ENCODE data around the gene NEAT1.

The NEAT1 gene

DNA sequence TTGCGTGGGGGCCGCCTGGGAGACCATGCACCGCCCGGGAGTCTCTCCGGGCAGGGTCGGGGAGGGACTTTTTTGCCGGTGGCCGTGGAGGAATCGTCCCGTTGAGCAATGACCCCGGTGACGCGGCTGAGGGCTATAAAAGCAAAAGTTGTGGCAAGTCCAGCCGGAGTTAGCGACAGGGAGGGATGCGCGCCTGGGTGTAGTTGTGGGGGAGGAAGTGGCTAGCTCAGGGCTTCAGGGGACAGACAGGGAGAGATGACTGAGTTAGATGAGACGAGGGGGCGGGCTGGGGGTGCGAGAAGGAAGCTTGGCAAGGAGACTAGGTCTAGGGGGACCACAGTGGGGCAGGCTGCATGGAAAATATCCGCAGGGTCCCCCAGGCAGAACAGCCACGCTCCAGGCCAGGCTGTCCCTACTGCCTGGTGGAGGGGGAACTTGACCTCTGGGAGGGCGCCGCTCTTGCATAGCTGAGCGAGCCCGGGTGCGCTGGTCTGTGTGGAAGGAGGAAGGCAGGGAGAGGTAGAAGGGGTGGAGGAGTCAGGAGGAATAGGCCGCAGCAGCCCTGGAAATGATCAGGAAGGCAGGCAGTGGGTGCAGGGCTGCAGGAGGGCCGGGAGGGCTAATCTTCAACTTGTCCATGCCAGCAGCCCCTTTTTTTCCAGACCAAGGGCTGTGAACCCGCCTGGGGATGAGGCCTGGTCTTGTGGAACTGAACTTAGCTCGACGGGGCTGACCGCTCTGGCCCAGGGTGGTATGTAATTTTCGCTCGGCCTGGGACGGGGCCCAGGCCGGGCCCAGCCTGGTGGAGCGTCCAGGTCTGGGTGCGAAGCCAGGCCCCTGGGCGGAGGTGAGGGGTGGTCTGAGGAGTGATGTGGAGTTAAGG, at the start of gene NEAT1:
TSS of gene NEAT1 (plus strand) at position 166 of the 883 bp plus-strand sequence.
- peak; percentile 81 for DNase-seq (ENCODE audit: low spot score)

DNA sequence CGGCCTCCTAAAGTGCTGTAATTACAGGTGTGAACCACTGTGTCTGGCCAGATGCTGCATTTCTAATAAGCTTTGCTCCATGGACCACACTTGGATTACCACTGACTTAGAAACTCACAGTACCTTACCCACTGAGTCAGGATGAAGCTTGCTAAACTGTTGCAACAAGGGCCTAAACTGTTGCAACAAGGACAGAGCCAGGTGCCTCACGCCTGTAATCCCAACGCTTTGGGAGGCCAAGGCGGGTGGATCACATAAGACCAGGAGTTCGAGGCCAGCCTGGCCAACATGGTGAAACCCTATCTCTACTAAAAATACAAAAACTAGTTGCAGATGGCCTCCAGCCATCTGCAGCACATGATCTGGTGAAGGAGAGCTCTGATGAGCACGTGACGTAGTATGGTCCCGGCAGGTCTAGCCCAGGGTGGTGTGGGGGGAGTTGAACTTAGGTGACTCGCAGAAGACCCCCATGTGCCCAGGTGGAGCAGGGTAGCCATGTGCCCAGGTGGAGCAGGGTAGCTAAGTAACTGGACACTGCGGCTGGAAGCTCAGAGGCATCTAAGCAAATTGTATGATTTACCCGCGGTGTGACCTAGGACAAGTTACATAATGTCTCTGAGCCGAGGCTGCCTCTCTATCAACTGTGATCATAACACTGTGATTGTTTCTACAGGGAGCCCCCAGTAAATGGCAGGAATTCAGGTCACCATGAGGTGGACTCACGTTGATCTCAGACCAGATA, 48.6 kb upstream of the NEAT1 start:
- no peak for DNase-seq (ENCODE audit: low spot score)

DNA sequence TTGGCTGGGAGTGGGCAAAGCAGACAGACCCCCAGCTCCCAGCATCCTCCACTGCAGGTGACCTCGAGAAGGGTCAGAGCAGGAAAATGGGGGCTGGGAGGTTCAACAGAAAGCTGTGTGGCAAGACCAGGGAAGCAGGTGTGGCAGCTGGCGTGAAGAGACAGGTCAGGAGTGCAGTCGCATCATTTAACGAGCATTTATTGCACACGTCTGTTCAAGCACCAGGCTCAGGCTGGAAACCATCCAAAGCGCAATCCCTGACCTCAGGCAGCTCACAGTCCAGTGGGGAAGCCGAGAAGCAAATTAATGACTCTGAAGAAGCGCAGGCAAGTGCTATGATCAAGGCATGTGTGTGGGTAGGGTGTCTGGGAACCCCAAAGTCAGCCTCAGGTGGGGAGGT, 47.6 kb upstream of the NEAT1 start:
- DNase-seq (ENCODE audit: low spot score): no peak

DNA sequence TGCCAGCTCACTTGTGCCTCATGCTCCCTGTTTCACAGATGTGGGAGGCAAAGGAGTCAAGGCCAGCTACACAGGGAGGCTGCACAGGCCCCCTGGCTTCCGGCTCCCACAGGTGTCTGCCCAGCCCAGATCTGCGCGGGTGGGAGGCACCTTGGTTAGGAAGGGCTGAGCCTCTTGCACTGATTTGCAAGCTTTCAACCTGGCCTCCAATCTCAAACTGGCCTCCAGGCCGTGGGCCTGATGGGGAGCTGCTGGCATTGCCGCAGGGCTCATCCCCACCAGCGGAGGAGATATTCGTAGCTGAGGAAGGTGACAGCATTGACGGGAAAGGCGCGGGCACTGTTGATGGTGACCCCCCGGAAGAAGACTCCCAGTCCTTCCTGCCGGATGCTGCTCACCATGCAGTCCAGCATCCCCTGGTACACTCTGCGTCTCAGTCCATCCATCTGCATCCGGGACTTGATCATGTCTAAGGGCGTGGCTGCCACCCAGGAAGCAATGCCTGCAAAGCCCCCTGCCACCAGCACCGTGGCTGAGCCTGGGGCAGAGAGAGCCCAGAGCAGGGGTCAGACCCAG, 46.4 kb upstream of the NEAT1 start:
- DNase-seq (ENCODE audit: low spot score): no peak

DNA sequence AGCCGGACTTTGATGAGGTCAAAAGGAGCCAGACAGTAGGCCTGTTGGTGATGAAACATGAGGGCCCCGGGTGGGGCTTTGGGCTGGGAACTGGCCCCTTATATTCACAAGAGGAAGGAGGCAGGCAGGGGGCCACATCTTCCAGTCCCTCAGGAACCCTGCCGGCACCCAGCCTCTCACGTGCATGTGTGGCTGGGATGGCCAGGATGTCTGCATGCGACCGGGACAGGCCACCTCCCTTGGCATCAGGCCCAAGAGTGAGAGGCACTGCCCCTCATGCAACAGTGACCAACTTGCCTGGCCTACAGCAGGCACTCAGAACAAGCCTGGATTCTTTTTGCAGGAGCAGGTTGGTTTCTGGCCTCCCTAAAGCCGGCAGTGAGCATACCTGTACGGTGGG, 45.6 kb upstream of the NEAT1 start:
- DNase-seq (ENCODE audit: low spot score): no peak

DNA sequence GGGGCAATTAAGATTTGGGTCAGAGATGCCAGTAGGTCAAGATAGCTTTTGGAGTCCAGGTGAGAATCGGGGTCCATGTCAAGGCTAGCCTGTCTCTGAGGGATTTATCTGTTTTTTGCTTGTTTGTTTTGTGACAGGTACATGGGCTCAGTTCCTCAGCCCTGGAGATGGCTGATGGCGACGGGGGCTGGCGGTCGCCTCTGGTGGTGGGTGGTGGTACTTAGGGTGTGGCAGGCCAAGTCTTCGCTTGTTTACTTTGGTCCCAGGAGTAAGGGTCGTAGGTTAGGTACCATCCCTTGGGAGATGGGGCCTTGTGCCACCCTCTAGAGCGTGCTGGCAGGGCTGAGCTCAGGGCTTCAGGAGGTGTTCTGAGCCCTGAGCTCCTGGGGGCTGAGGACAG, 44.8 kb upstream of the NEAT1 start:
- no peak for DNase-seq (ENCODE audit: low spot score)

DNA sequence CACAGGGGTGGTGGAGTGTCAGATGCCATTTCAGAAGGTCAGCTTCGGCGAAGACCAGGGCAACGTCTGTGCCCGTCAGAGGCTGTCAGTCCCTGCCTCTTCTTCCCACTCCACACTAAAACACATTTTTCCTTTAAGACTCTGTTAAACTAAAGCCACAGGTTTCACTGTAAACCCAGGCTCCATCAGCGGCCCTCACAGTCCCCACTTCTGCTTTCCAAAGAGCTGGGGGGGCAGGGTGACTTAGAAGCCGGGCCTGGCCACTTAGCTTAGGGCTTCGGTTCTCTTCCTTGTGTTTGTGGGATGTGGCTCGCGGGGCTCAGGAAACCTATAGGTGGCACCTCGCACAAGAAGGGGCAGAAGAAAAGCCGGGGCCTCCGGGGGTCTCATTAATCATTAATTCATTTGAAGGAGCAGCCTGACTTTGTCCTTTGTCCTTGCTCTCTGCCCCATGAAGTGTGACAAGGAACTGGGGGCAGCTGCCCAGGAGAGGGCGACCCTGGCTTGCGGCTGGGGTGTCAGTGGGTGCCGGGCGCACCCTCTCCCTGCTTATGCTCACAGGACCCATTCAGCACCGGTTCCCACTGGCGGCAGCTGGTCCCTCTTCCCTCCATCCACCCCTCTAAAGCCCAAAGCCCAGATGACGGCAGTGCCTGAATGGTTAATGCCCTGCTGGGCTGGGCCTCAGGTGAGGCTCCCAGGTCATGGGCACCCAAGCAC, 44.2 kb upstream of the NEAT1 start:
- DNase-seq (ENCODE audit: low spot score): no peak

DNA sequence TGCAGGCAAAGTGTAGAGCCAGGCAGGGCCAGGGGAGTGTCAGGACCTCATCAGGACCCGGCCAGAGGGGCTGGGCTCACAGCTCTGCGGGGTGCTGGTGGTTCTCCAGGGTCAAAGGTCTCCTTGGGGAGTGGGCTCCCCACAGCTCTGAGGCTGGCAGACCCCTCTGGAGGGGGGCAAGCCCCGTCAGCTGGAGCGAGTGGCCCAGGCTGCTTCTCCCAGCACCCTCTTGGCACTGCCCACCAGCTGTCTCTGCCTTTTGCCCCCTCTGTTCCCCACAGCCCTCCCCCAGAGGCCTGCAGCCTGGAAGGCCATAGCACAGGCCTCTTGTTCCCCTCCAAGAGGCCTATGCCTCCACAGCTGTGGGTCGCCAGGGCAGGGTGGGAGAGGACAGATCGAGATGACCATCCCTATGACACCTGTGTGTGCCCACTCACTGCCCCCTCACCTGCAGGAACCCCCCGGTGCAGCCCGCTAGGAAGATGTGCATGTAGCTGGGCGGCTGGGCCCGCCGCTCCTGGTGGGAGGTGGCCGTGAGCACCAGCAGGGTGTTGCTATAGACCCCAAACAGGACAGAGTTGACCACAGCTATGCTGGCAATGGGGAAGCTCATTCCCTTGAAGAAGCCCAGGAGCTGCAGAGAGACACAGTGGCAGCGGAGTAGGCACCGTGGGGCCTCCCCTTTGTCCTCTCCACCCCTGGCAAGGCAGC, 43.5 kb upstream of the NEAT1 start:
- DNase-seq (ENCODE audit: low spot score): no peak

GRCh38 chr11:65379698-65380459, 42.7 kb upstream of the NEAT1 start:
- no peak for DNase-seq (ENCODE audit: low spot score)

- DNase-seq (ENCODE audit: low spot score): no peak
Measured at GRCh38 chr11:65380460-65381119, 42.0 kb upstream of the NEAT1 start.

DNA sequence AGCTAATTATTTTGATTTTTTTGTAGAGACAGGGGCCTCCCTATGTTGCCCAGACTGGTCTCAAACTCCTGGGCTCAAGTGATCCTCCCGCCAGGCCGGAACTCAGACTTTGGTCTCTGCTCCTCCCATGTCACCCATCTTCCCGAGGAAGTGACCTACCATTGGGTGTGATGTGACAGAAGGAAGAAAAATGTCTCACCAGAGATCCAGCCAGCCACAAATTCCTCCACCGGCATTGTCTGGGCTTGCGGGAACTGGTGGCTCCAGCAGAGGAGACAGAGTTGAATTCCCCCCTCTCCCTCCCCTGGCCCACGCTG, 40.9 kb upstream of the NEAT1 start:
- DNase-seq (ENCODE audit: low spot score): peak; percentile 64

DNA sequence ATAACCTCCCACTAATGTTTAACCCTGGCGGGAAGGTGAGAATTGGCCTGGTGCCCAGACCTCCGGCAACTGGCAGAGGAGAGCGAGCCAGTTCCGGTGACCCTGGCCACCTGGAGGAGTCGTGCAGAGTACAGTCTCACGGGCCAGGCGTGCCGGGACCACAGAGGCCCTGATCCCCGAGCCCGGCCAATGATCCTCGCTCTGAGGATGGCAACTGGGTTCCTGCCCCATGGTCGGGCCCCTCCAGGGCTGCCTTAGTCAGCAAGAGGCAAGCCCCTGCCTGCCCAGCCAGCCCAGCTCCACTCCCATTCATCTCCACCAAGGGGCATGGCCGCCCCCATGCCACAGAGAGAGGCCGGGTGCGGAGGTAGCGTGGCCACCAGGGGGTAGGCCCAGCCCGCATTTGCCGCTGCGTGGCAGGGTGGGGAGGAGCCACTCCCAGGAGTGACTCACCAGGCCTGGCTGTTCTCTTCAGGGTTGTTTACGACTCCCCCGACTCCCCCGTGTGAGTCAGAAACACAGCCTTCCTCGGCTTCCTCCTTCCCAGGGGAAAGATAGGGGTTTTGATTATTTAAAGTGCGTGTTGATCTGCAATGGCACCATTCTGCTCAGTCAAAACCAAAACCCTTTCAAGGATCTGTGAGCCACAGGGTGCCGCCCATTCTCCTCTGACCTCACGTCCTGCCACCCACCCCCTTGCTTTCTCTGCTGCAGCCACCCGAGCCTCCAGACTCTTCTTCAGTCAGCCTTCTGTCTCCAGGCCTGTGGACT, 40.4 kb upstream of the NEAT1 start, which contains the start of gene SLC25A45:
TSS of gene SLC25A45 (minus strand) at position 614 of the 771 bp plus-strand sequence. CDS start 695 bp downstream, outside the sequence.
- peak; percentile 93 for DNase-seq (ENCODE audit: low spot score)

GRCh38 chr11:65382804-65383368, 39.7 kb upstream of the NEAT1 start:
- DNase-seq (ENCODE audit: low spot score): no peak

DNA sequence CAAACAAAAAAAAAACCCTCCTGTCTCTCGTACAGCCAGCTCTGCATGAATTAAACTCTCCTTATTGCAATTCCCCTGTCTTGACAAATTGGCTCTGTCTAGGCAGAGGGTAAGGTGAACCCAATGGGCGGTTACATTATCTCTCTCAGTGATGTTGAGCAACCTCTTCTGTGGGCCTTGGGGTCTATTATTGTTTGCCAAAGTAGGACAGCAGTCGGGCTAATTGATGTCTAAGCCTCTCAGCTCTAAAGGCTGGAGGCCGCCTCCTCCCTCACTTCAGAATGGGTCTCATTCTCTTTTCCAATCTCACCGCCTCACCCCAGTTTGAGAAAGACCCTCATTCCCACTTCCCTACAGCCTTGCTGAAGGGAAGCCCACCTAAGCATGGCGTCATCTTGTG, 38.8 kb upstream of the NEAT1 start:
- no peak for DNase-seq (ENCODE audit: low spot score)

DNA sequence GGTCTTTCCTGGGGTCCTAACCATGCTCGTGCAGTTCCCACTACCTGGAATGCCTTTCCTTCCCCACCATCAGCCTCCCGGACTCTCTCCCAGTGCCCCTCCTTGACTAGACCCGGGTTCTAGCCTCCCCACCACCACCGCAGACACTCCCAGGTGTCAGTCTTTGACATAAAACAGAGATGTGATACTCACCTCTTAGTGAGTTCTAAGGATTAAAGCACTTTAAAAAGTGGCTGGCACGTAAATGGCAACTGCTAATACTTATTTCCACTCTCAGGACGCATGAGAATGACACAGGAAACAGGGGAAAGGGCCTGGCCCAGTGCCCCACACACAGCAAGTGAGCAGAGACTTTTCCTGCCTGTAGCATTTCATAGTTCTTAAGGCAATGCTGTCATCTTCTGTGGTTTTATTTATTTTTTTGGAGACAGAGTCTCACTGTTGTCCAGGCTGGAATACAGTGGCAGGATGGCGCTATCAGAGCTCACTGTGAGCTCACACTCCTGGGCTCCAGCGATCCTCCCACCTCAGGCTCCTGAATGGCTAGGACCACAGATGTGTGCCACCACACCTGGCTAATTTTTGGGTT, 38.2 kb upstream of the NEAT1 start:
- DNase-seq (ENCODE audit: low spot score): no peak

DNA sequence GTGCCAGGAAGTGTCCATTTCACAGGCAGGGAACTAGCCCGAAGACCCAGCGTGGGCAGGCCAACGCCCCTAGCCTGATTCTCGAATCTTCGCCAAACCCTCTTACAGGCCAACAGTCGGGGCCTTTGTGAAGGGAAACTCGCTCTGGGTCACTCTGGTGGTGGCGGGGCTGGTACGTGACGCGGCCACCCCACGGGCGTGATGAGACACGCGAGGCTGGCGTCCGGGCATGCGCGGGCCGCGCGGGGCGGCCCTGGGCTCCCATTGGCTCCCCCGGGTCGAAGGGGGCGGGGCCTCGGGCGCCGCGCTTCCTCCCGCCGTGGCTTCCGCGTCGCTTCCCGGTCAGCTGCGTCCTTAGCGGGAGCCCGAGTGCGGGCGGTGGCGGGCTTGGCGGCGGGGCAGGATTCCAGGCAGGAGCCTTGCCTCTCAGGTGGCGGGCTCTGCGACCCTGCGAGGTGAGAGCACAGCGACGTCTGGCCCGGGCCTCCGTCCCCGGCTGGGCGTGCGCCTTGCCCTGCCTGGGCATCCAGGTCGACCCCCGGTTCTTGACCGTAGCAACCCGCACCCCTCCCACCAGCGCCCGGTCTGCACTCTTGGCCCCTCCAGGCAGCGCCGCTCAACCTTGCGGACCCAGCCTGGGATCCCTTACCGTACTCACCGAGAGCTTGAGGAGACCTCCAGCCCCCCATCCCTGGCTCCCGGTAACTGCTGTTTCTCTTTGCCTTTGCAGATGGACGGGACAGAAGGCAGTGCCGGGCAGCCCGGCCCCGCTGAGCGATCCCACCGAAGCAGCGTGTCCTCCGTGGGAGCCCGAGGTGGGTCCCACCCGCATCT, 36.1 kb upstream of the NEAT1 start, which contains the start of gene FRMD8:
TSS of gene FRMD8 (plus strand) at position 331 of the 834 bp plus-strand sequence. CDS start at position 731, 400 bp downstream.
- peak; percentile 97 for DNase-seq (ENCODE audit: low spot score)

- DNase-seq (ENCODE audit: low spot score): no peak
Measured at GRCh38 chr11:65388731-65389130, 33.9 kb upstream of the NEAT1 start.
